GM23248 (cell line): ENCODE measurements around the gene SCIMP.

ENCODE experiments used
- EZH2 ChIP-seq: fragments of 200-600 bp; sonication (generic); IDR thresholded peaks from 2 replicates; pipeline ENCODE4 v1.6.1; 2018; ENCODE audit warnings: antibody characterized with exemption, mild to moderate bottlenecking; ENCODE audit not compliant: insufficient read depth, poor library complexity, severe bottlenecking
- EZH2phosphoT487 ChIP-seq: fragments of 200-600 bp; sonication (generic); IDR thresholded peaks from 2 replicates; pipeline ENCODE4 v1.6.1; 2018; ENCODE audit warnings: antibody characterized with exemption, moderate library complexity, mild to moderate bottlenecking, low read depth; ENCODE audit not compliant: insufficient read depth

DNA sequence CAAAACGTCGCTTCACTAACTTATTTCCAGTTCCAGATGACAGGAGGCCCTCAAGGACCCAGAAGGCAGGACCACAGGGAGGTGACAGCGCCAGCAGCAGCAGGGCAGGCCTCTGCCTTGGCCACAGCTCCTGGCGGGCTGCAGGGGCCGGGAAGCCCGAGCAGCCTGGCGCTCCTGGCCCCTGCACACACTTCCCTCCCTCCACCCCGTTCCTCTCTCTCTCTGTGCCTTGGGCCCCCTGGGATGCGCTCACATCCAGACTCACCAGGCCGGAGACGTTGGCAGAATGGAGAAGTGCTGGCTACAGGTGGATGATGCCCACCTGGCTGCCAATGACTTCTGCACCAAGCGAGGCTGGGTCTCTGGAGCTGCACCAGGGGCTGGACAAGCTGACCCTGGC lies 55.7 kb downstream of the SCIMP start:
- no peak for TF ChIP-seq EZH2phosphoT487
- TF ChIP-seq EZH2, result no peak
